SK-N-SH (cell line): ENCODE data around the gene KCNC4. TPM values are rescaled to one million over a fixed set of nuclear protein-coding genes. Genes with fewer than 3 reads are reported as not detected.

Source experiments
- CTCF ChIA-PET: fragments of 300-600, 350-600 bp; formaldehyde crosslinking; extraction: SDS; loops from one replicate; lab custom pipeline; 2021; lab: Yijun Ruan, JAX
- POLR2A ChIA-PET: fragments of 350-600 bp; sonication (Branson Sonifier 250); formaldehyde crosslinking; extraction: SDS; loops from one replicate; lab custom pipeline; 2020; ENCODE audit warnings: antibody characterized with exemption, inconsistent platforms; lab: Yijun Ruan, JAX
- DNase-seq: peaks from one replicate; pipeline ENCODE4 v3.0.0; 2012
- H2AFZ ChIP-seq: fragments of 200-600 bp; sonication (generic); 2 replicates; pipeline ENCODE4 v1.8.1; 2016; ENCODE audit warnings: antibody characterized with exemption, mild to moderate bottlenecking, low read depth
- H3F3A ChIP-seq: fragments of 200-600 bp; sonication (generic); replicated peaks from 2 replicates; pipeline ENCODE3; 2016; ENCODE audit warnings: antibody characterized with exemption, mild to moderate bottlenecking; ENCODE audit not compliant: insufficient read depth
- H3K27ac ChIP-seq, 2 experiments: fragments of 200-500 bp in 1 of 2; fragments of 200-600 bp in 1 of 2; sonication (Bioruptor generic) in 1 of 2; sonication (generic), shearing (Covaris generic) in 1 of 2; 2 replicates each; pipeline versions ENCODE4 v1.5.1 to v1.6.1; 2014 to 2016; ENCODE audit warnings: low read depth in 2 of 2, inconsistent platforms in 1 of 2, low read length in 1 of 2, mild to moderate bottlenecking in 1 of 2, mixed read lengths in 1 of 2
- H3K27me3 ChIP-seq: fragments of 200-600 bp; sonication (generic), shearing (Covaris generic); 2 replicates; pipeline ENCODE4 v1.6.1; 2016; ENCODE audit warnings: mixed run types; ENCODE audit not compliant: insufficient read depth
- H3K36me3 ChIP-seq, 2 experiments: fragments of 200-500 bp in 1 of 2; fragments of 200-600 bp in 1 of 2; sonication (Bioruptor generic) in 1 of 2; sonication (generic) in 1 of 2; replicated peaks in 1 of 2; 2 replicates each; pipeline versions ENCODE3 to v1.5.1; 2014 to 2016; ENCODE audit warnings: low read length in 1 of 2, mild to moderate bottlenecking in 1 of 2; ENCODE audit not compliant: insufficient read depth in 2 of 2, control insufficient read depth in 1 of 2
- H3K4me1 ChIP-seq, 2 experiments: fragments of 200-500 bp in 1 of 2; fragments of 200-600 bp in 1 of 2; sonication (Bioruptor generic) in 1 of 2; sonication (generic), shearing (Covaris generic) in 1 of 2; 2 replicates each; pipeline versions ENCODE4 v1.5.1 to v1.6.1; 2014 to 2016; ENCODE audit warnings: low read depth in 1 of 2, low read length in 1 of 2, mixed run types in 1 of 2; ENCODE audit not compliant: insufficient read depth in 2 of 2, control insufficient read depth in 1 of 2
- H3K4me2 ChIP-seq: fragments of 200-600 bp; sonication (generic), shearing (Covaris generic); 2 replicates; pipeline ENCODE4 v1.6.1; 2017; ENCODE audit warnings: mixed run types
- H3K4me3 ChIP-seq, 2 experiments: fragments of 200-500 bp in 1 of 2; fragments of 200-600 bp in 1 of 2; sonication (Bioruptor generic) in 1 of 2; sonication (generic), shearing (Covaris generic) in 1 of 2; 2 replicates each; pipeline versions ENCODE4 v1.5.1 to v1.8.1; 2014 to 2016; ENCODE audit warnings: low read depth in 2 of 2, inconsistent platforms in 1 of 2, low read length in 1 of 2, mild to moderate bottlenecking in 1 of 2, mixed read lengths in 1 of 2, moderate library complexity in 1 of 2
- H3K79me2 ChIP-seq: fragments of 200-600 bp; sonication (generic); 2 replicates; pipeline ENCODE4 v1.8.1; 2017; ENCODE audit warnings: mild to moderate bottlenecking; ENCODE audit not compliant: insufficient read depth
- H3K9ac ChIP-seq: fragments of 200-600 bp; sonication (generic); 2 replicates; pipeline ENCODE4 v1.6.1; 2017; ENCODE audit warnings: mixed run types
- H3K9me2 ChIP-seq: fragments of 200-600 bp; sonication (generic); 2 replicates; pipeline ENCODE4 v1.6.1; 2017; ENCODE audit warnings: mixed run types
- H3K9me3 ChIP-seq: fragments of 200-600 bp; sonication (generic); 2 replicates; pipeline ENCODE4 v1.6.1; 2017; ENCODE audit warnings: mixed run types, mild to moderate bottlenecking, moderate library complexity
- H4K20me1 ChIP-seq: fragments of 200-600 bp; sonication (generic); 2 replicates; pipeline ENCODE4 v1.6.1; 2017; ENCODE audit warnings: mild to moderate bottlenecking, mixed run types; ENCODE audit not compliant: insufficient read depth
- CHD2 ChIP-seq: fragments of 150-350 bp; IDR thresholded peaks from 2 replicates; pipeline ENCODE4 v1.6.1; 2018; ENCODE audit warnings: low read length; ENCODE audit not compliant: partially characterized antibody
- ELF1 ChIP-seq: IDR thresholded peaks from 2 replicates; pipeline ENCODE4 v1.4.0; 2012
- EZH2phosphoT487 ChIP-seq: fragments of 200-600 bp; sonication (generic); IDR thresholded peaks from 2 replicates; pipeline ENCODE4 v1.6.1; 2017; ENCODE audit warnings: low read depth, mixed run types, mild to moderate bottlenecking, antibody characterized with exemption, moderate library complexity, borderline replicate concordance
- FOSL2 ChIP-seq: IDR thresholded peaks from 2 replicates; pipeline ENCODE4 v1.4.0; 2012; ENCODE audit warnings: low read depth, mild to moderate bottlenecking, moderate library complexity, borderline replicate concordance
- FOXM1 ChIP-seq: IDR thresholded peaks from 2 replicates; pipeline ENCODE4 v1.4.0; 2012; ENCODE audit warnings: low read depth, mild to moderate bottlenecking
- IRF3 ChIP-seq: fragments of 150-350 bp; IDR thresholded peaks from 2 replicates; pipeline ENCODE4 v1.6.1; 2016; ENCODE audit warnings: mild to moderate bottlenecking, low read depth, low read length
- MEF2A ChIP-seq: IDR thresholded peaks from 2 replicates; pipeline ENCODE4 v1.4.0; 2012; ENCODE audit warnings: low read depth, borderline replicate concordance
- MXI1 ChIP-seq: IDR thresholded peaks from 2 replicates; pipeline ENCODE4 v1.6.1; 2012; ENCODE audit warnings: mild to moderate bottlenecking, low read depth, low read length, improper control_type of control experiment
- NFIC ChIP-seq: IDR thresholded peaks from 2 replicates; pipeline ENCODE4 v1.4.0; 2012; ENCODE audit warnings: borderline replicate concordance
- NRF1 ChIP-seq: IDR thresholded peaks from 2 replicates; pipeline ENCODE4 v1.6.1; 2012; ENCODE audit warnings: low read depth, mild to moderate bottlenecking, low read length
- RAD21 ChIP-seq: IDR thresholded peaks from 2 replicates; pipeline ENCODE4 v1.6.1; 2012; ENCODE audit warnings: mild to moderate bottlenecking, low read length
- RFX5 ChIP-seq: IDR thresholded peaks from 2 replicates; pipeline ENCODE4 v1.6.1; 2012; ENCODE audit warnings: mild to moderate bottlenecking, improper control_type of control experiment, low read length
- SIN3A ChIP-seq: IDR thresholded peaks from 2 replicates; pipeline ENCODE4 v1.6.1; 2012; ENCODE audit warnings: low read depth, mild to moderate bottlenecking, low read length, moderate library complexity, borderline replicate concordance
- TCF12 ChIP-seq: IDR thresholded peaks from 2 replicates; pipeline ENCODE4 v1.4.0; 2012
- TEAD4 ChIP-seq: IDR thresholded peaks from 2 replicates; pipeline ENCODE4 v1.4.0; 2012; ENCODE audit warnings: mild to moderate bottlenecking, borderline replicate concordance; ENCODE audit not compliant: insufficient read depth
- WGBS: methylation state at CpG from one replicate; pipeline ENCODE4 v1.1.6; 2017; ENCODE audit warnings: low lambda C conversion rate; 5-methylcytosine and 5-hydroxymethylcytosine counted together
- polyA plus RNA-seq, 3 experiments: library from polyadenylated mRNA; depleted of rRNA; stranded (reverse); fragments of >200 nt; gene quantifications; 2 replicates each; pipeline ENCODE4 v1.2.3, GENCODE V29; 2012
- TF ChIP-seq, protein P1 (sequence below): fragments of 150-350 bp; IDR thresholded peaks from 2 replicates; pipeline ENCODE4 v1.6.1; 2017; ENCODE audit warnings: antibody characterized with exemption, low read length, low read depth, borderline replicate concordance
- TF ChIP-seq, protein P2 (sequence below): IDR thresholded peaks from 2 replicates; pipeline ENCODE4; 2012

The KCNC4 gene
- polyA plus RNA-seq, 1 of the 3 experiments (the other 2 are of a cell fraction), result 0.51 TPM

DNA sequence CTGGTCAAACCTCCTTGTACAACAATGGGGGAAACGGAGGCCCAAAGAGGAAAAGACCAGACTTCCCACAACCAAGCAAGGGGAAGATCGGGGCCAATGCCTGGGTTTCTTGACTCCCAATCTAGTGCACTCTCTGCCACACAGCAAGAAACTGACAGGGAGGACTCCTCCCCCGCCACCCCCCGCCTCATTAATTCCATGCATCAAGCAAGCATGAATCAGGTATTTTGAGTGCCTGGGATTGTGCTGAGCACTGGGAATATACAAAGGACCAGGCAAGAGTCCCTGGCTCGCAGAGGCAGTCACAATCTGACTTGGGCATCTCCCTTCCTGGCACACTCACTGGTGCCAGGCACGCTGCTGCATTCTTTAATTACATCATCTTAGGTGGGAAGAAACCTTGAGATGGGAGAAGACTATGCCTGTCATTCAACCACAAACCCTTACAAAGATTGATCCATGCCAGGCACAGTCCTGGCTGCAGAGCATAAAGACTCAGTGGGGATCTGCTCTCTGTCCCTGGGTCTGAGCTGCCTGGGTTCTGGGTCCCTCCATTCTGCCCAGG lies 4.4 kb upstream of the KCNC4 start (continued):
- no peak for TF ChIP-seq MXI1
- no peak for TF ChIP-seq RAD21
- TF ChIP-seq NRF1, result no peak
- TF ChIP-seq, all 33 proteins: peak for 0

DNA sequence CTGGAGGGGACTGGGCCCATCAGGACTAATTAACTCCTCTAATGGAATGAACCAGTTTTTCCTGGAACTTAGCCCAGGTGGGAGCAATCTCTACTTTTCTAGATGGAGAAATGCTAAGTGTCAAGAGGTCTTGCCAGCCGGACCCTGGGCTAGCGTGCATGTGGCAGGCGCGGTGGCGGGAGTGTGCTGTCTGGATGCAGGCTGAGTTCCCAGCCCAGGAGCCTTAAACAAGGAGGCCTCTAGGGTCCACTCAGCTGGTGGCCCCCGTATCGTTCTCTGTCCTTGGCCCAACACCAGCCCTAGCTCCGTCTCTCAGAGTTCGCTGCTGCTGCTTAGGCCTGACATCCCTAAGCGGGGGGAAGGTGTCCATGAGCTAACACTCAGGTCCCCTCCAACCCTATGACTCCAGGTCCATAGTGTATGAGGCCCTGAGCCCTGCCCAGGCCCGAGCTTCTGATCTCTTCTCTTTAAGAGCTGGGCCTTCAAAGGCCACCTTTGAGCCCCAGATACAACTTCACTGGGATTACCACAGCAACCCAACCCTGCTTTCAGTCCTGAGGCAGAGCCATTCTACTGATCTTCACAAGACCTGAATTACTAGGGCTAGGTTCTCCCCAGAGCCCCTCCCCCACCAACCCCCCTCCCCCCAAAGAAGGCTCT lies 3.7 kb upstream of the KCNC4 start:
- WGBS, result 83% methylated on average over 7 of the region's 11 CpGs
- H3K79me2 ChIP-seq, result no peaks in the 10 kb centered on the region
- H3K27me3 ChIP-seq, result peaks cover 6% of the 10 kb centered on the region
- H3F3A ChIP-seq, result peaks cover 4% of the 10 kb centered on the region
- H3K9ac ChIP-seq, result no peak overlapping the region
- H3K4me2 ChIP-seq, result no peak overlapping the region
- ChIA-PET POLR2A (interaction anchor here (1.4 to 1.7 kb wide), 2 partner anchors 106 to 132 kb away, joined by 3 to 7 read pairs; no protein-coding TSS in a partner anchor), CTCF (interaction anchor here (1.0 to 19.1 kb wide), 23 partner anchors 10 to 581 kb away, joined by 3 to 1300 read pairs (median 18); partner anchors contain the start of gene LAMTOR5)
- H3K27ac ChIP-seq, result no peak overlapping the region
- no peak overlapping the region for H2AFZ ChIP-seq
- no peak overlapping the region for H3K4me3 ChIP-seq
- DNase-seq, result no peak
- no peaks in the 10 kb centered on the region for H3K9me2 ChIP-seq
- TF ChIP-seq IRF3 (no peak), FOXM1 (no peak), EZH2phosphoT487 (no peak), ELF1 (no peak), RAD21 (no peak), MEF2A (no peak), RFX5 (no peak), SIN3A (no peak), FOSL2 (no peak), NFIC (no peak), TCF12 (no peak), CHD2 (no peak), TEAD4 (no peak)
- TF ChIP-seq, protein P1, sequence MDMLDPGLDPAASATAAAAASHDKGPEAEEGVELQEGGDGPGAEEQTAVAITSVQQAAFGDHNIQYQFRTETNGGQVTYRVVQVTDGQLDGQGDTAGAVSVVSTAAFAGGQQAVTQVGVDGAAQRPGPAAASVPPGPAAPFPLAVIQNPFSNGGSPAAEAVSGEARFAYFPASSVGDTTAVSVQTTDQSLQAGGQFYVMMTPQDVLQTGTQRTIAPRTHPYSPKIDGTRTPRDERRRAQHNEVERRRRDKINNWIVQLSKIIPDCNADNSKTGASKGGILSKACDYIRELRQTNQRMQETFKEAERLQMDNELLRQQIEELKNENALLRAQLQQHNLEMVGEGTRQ, result no peak
- TF ChIP-seq, protein P2, sequence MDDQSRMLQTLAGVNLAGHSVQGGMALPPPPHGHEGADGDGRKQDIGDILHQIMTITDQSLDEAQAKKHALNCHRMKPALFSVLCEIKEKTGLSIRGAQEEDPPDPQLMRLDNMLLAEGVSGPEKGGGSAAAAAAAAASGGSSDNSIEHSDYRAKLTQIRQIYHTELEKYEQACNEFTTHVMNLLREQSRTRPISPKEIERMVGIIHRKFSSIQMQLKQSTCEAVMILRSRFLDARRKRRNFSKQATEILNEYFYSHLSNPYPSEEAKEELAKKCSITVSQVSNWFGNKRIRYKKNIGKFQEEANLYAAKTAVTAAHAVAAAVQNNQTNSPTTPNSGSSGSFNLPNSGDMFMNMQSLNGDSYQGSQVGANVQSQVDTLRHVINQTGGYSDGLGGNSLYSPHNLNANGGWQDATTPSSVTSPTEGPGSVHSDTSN, result no peak
- H3K36me3 ChIP-seq, result no peaks in the 10 kb centered on the region
- H3K9me3 ChIP-seq, result no peaks in the 10 kb centered on the region
- H3K4me1 ChIP-seq, result peaks cover 0 to 29% of the 10 kb centered on the region in 2 experiments; a peak in 1 of 4 replicates
- no peaks in the 10 kb centered on the region for H4K20me1 ChIP-seq
